K562 (cell line): ENCODE measurements around the gene DDAH1. TPM values are rescaled to one million over a fixed set of nuclear protein-coding genes. Genes with fewer than 3 reads are reported as not detected.
A peak's percentile ranks its signal among the peaks of the same experiment; 100 is the strongest.

ENCODE experiments used
- ARNT ChIP-seq, 2 experiments: fragments of 450-650 bp; IDR thresholded peaks; 2 replicates each; pipeline ENCODE4 v1.6.1; 2016; ENCODE audit warnings: mild to moderate bottlenecking in 1 of 2
- BRD9 ChIP-seq: fragments of 450-650 bp; IDR thresholded peaks from 2 replicates; pipeline ENCODE4 v1.6.1; 2018; ENCODE audit warnings: low read depth; ENCODE audit not compliant: partially characterized antibody
- CBFA2T3 ChIP-seq: fragments of 450-650 bp; IDR thresholded peaks from 2 replicates; pipeline ENCODE4 v1.6.1; 2017
- CBX3 ChIP-seq, 2 experiments: IDR thresholded peaks; 1 replicate in 1 of 2; 2 replicates in 1 of 2; pipeline ENCODE4 v1.6.1; 2012; ENCODE audit warnings: inconsistent platforms in 2 of 2, low read length in 2 of 2, borderline replicate concordance in 1 of 2, control low read depth in 1 of 2
- E2F8 ChIP-seq: fragments of 450-650 bp; IDR thresholded peaks from 2 replicates; pipeline ENCODE4 v1.7.1; 2018; ENCODE audit warnings: mild to moderate bottlenecking, low read depth; ENCODE audit not compliant: partially characterized antibody
- ELF1 ChIP-seq: fragments of 200-800 bp; sonication (Bioruptor generic); IDR thresholded peaks from 2 replicates; pipeline ENCODE4 v1.6.1; 2016; ENCODE audit warnings: missing genetic modification characterization, missing compliant biosample characterization
- ELF4 ChIP-seq: fragments of 450-650 bp; formaldehyde crosslinking; IDR thresholded peaks from 2 replicates; pipeline ENCODE4 v1.4.0; 2022; ENCODE audit warnings: missing genetic modification characterization
- ETV1 ChIP-seq: fragments of 450-650 bp; conservative IDR thresholded peaks from 2 replicates; pipeline ENCODE4 v1.6.1; 2016; ENCODE audit warnings: missing genetic modification characterization, control low read depth, low read depth, missing compliant biosample characterization
- FOSL1 ChIP-seq: fragments of 200-800 bp; sonication (Bioruptor generic); conservative IDR thresholded peaks from 2 replicates; pipeline ENCODE4 v1.6.1; 2016; ENCODE audit warnings: missing genetic modification characterization, missing compliant biosample characterization
- HES1 ChIP-seq: fragments of 450-650 bp; IDR thresholded peaks from 2 replicates; pipeline ENCODE4 v1.6.1; 2016; ENCODE audit warnings: low read depth, mild to moderate bottlenecking, moderate library complexity
- LEF1 ChIP-seq: fragments of 450-650 bp; IDR thresholded peaks from 2 replicates; pipeline ENCODE4 v1.6.1; 2016; ENCODE audit warnings: mild to moderate bottlenecking
- MAFG ChIP-seq: fragments of 450-650 bp; conservative IDR thresholded peaks from 2 replicates; pipeline ENCODE4 v1.6.1; 2016; ENCODE audit warnings: missing genetic modification characterization, missing compliant biosample characterization
- MTA1 ChIP-seq: fragments of 450-650 bp; IDR thresholded peaks from 2 replicates; pipeline ENCODE4 v1.6.1; 2017; ENCODE audit warnings: borderline replicate concordance
- PHF21A ChIP-seq: fragments of 450-650 bp; IDR thresholded peaks from 2 replicates; pipeline ENCODE4 v1.6.1; 2017; ENCODE audit warnings: low read depth, borderline replicate concordance
- SMARCC2 ChIP-seq: fragments of 450-650 bp; IDR thresholded peaks from 2 replicates; pipeline ENCODE4 v1.6.1; 2017; ENCODE audit warnings: antibody characterized with exemption, moderate library complexity, mild to moderate bottlenecking, low read depth
- TCF3 ChIP-seq: sonication (generic); formaldehyde crosslinking; IDR thresholded peaks from 2 replicates; pipeline ENCODE4 v1.4.0; 2020; ENCODE audit warnings: mild to moderate bottlenecking, missing genetic modification reagents
- XRCC4 ChIP-seq: IDR thresholded peaks from one replicate; pipeline ENCODE4 v1.6.1; 2011; ENCODE audit not compliant: insufficient read depth, insufficient read length; ENCODE audit errors: extremely low read depth
- ZBTB11 ChIP-seq, 3 experiments: fragments of 200-800 bp in 1 of 3; fragments of 250-450 bp in 1 of 3; fragments of 450-650 bp in 1 of 3; sonication (Bioruptor Pico) in 1 of 3; sonication (Bioruptor generic) in 1 of 3; formaldehyde crosslinking in 1 of 3; IDR thresholded peaks; 2 replicates each; pipeline versions ENCODE4 v1.6.1 to v1.8.0; 2016 to 2022; ENCODE audit warnings: mild to moderate bottlenecking in 2 of 3, missing genetic modification characterization in 2 of 3, missing compliant biosample characterization in 1 of 3, moderate library complexity in 1 of 3
- ZNF512 ChIP-seq: IDR thresholded peaks from 2 replicates; pipeline ENCODE4 v1.6.1; 2016; ENCODE audit warnings: missing genetic modification characterization, missing compliant biosample characterization
- ZNF764 ChIP-seq: fragments of 250-450 bp; sonication (Bioruptor Pico); IDR thresholded peaks from 2 replicates; pipeline ENCODE4 v1.4.0; 2020; ENCODE audit warnings: low read depth, mild to moderate bottlenecking, moderate library complexity
- polyA plus RNA-seq, 8 experiments: library from polyadenylated mRNA; depleted of rRNA in 4 of 8; stranded (reverse) in 5 of 8; unstranded in 3 of 8; fragments of >200 nt; fragmentation: Nextera tagmentation in 2 of 8; fragmentation: Illumina TruSeq in 1 of 8; extraction: Ambion mirVana in 2 of 8; extraction: Trizol in 1 of 8; gene quantifications; 2 replicates each; pipeline versions ENCODE4 v1.2.1 to v1.2.3, GENCODE V29; 2011 to 2014; ENCODE audit warnings: inconsistent platforms in 1 of 8, missing spikeins in 1 of 8
- total RNA-seq, 7 experiments: library from RNA; depleted of rRNA in 6 of 7; stranded (reverse); fragments of >200 nt in 6 of 7; fragmentation: Illumina TruSeq in 2 of 7; extraction: Trizol in 2 of 7; gene quantifications; 2 replicates each; pipeline versions ENCODE4 v1.2.1 to v1.2.3, GENCODE V29; 2011 to 2021; ENCODE audit warnings: low replicate concordance in 1 of 7

Gene DDAH1
- total and polyA plus RNA-seq, 9 of the 15 experiments (the other 6 are each of a cell fraction or from before 2014, with no cell fraction given) = 0.04 to 0.24 (median 0.10) TPM

GRCh38 chr1:85278853-85279314 lies 186.1 kb downstream of the DDAH1 start (continued):
- 0 out of 6 replicates have a peak, but pooled peaks of 1 of the 3 experiments have one; percentile 2 for TF ChIP-seq ZBTB11 (CRISPR knock-in tag; IDR thresholded peaks at IDR 0.05)
- TF ChIP-seq FOSL1 (tag) = peak; percentile 98
- peak; percentile 63; the same call in 1 of the 2 replicates for TF ChIP-seq ELF4 (CRISPR knock-in tag)
- TF ChIP-seq ARNT (IDR thresholded peaks at IDR 0.05) = 0 out of 4 replicates have a peak, but pooled peaks of 1 of the 2 experiments have one; percentile 71
- TF ChIP-seq TCF3 = 0 out of 2 replicates have a peak, but pooled peaks have one; percentile 22
- peak; percentile 76 for TF ChIP-seq LEF1
- TF ChIP-seq HES1 = 0 out of 2 replicates have a peak, but pooled peaks have one; percentile 35
- peak; percentile 50 for TF ChIP-seq BRD9
- TF ChIP-seq ZNF764 (CRISPR knock-in tag) = no peak
- peak; percentile 58; the same call in 1 of the 2 replicates for TF ChIP-seq SMARCC2
- TF ChIP-seq MTA1 = peak; percentile 76; the same call in 1 of the 2 replicates
- no peak for TF ChIP-seq XRCC4
- TF ChIP-seq MAFG (tag) = peak; percentile 94
- peak in 1 of 2 experiments; percentile 79; a peak in 1 of 3 replicates for TF ChIP-seq CBX3 (IDR thresholded peaks at IDR 0.05; ENCODE audit: borderline replicate concordance in 1 of 2, low read length in 2 of 2)
- no peak for TF ChIP-seq ZNF512 (tag)
- peak; percentile 57 for TF ChIP-seq E2F8
- TF ChIP-seq PHF21A = peak; percentile 96; the same call in 1 of the 2 replicates
- peak; percentile 44; the same call in 1 of the 2 replicates for TF ChIP-seq ELF1 (tag)
- TF ChIP-seq CBFA2T3 = peak; percentile 74
- TF ChIP-seq ETV1 (tag) = peak; percentile 96
